ENCODE measurements around the gene PILRA. TPM values are rescaled to one million over a fixed set of nuclear protein-coding genes. Genes with fewer than 3 reads are reported as not detected.
"Not testable (repeated sequence)": the region's sequence is repeated elsewhere in the genome, so short reads cannot be mapped to it uniquely, and the experiment has no call there.

PILRA gene
- total and polyA plus RNA-seq, 2 experiments from 2014 or later, result 1.7 TPM; not detected in 1

- peaks cover 3% of the 10 kb centered on the region for H3K4me1 ChIP-seq (ENCODE audit: insufficient read depth)
- DNase-seq, result no peak
- H3K79me2 ChIP-seq (ENCODE audit: insufficient read depth), result no peaks in the 10 kb centered on the region
- H3K4me2 ChIP-seq (ENCODE audit: unreplicated experiment), result no peak overlapping the region
- H4K20me1 ChIP-seq (ENCODE audit: insufficient read depth), result no peaks in the 10 kb centered on the region
- H3K9ac ChIP-seq, result no peak overlapping the region
- H3F3A ChIP-seq (ENCODE audit: insufficient read depth), result no peaks in the 10 kb centered on the region
- H3K27ac ChIP-seq, result no peak overlapping the region
- no peak overlapping the region for H3K4me3 ChIP-seq
- H3K36me3 ChIP-seq (ENCODE audit: low read depth), result no peaks in the 10 kb centered on the region
- no peaks in the 10 kb centered on the region for H3K9me3 ChIP-seq (ENCODE audit: low read depth)
- H3K9me2 ChIP-seq (ENCODE audit: insufficient read depth), result no peaks in the 10 kb centered on the region
- 64 to 65% methylated on average over 4 to 5 of the region's 5 CpGs for WGBS, 2 experiments (ENCODE audit: low coverage in 1 of 2, low lambda C conversion rate in 2 of 2, missing lambda C conversion rate in 2 of 2)
- H2AFZ ChIP-seq, result no peak overlapping the region
- no peaks in the 10 kb centered on the region for H3K27me3 ChIP-seq (replicated peaks; ENCODE audit: insufficient read depth)
- TF ChIP-seq EZH2 (IDR thresholded peaks at IDR 0.05; ENCODE audit: insufficient read depth, poor library complexity, severe bottlenecking) (no peak), EZH2phosphoT487 (IDR thresholded peaks at IDR 0.05; ENCODE audit: insufficient read depth, low read depth) (no peak)
- in situ Hi-C loops (cut with MboI), result no loop called here
Measured at GRCh38 chr7:100374601-100375000, 1.3 kb downstream of the PILRA start.

GRCh38 chr7:100376066-100376465 lies 2.8 kb downstream of the PILRA start:
- Histone ChIP-seq H3K9me3 (ENCODE audit: low read depth) (no peaks in the 10 kb centered on the region), H3K9ac (no peak overlapping the region), H2AFZ (no peak overlapping the region), H3K27ac (no peak overlapping the region), H3K79me2 (ENCODE audit: insufficient read depth) (no peaks in the 10 kb centered on the region), H3K4me2 (ENCODE audit: unreplicated experiment) (no peak overlapping the region), H3F3A (ENCODE audit: insufficient read depth) (no peaks in the 10 kb centered on the region), H3K9me2 (ENCODE audit: insufficient read depth) (no peaks in the 10 kb centered on the region), H3K4me3 (no peak overlapping the region), H4K20me1 (ENCODE audit: insufficient read depth) (no peaks in the 10 kb centered on the region), H3K36me3 (ENCODE audit: low read depth) (no peaks in the 10 kb centered on the region), H3K27me3 (replicated peaks; ENCODE audit: insufficient read depth) (no peaks in the 10 kb centered on the region), H3K4me1 (ENCODE audit: insufficient read depth) (peaks cover 3% of the 10 kb centered on the region)
- in situ Hi-C loops (cut with MboI), result no loop called here
- WGBS, 2 experiments (ENCODE audit: low coverage in 1 of 2, low lambda C conversion rate in 2 of 2, missing lambda C conversion rate in 2 of 2), result 94 to 96% methylated on average over 3 of the region's 3 CpGs
- TF ChIP-seq EZH2 (IDR thresholded peaks at IDR 0.05; ENCODE audit: insufficient read depth, poor library complexity, severe bottlenecking) (no peak), EZH2phosphoT487 (IDR thresholded peaks at IDR 0.05; ENCODE audit: insufficient read depth, low read depth) (no peak)
- DNase-seq, result no peak

GRCh38 chr7:100378114-100378755 lies 4.9 kb downstream of the PILRA start:
- TF ChIP-seq EZH2 (IDR thresholded peaks at IDR 0.05; ENCODE audit: insufficient read depth, poor library complexity, severe bottlenecking) (no peak), EZH2phosphoT487 (IDR thresholded peaks at IDR 0.05; ENCODE audit: insufficient read depth, low read depth) (no peak)
- 73 to 78% methylated on average over 4 of the region's 4 CpGs for WGBS, 2 experiments (ENCODE audit: low coverage in 1 of 2, low lambda C conversion rate in 2 of 2, missing lambda C conversion rate in 2 of 2)
- H3F3A ChIP-seq (ENCODE audit: insufficient read depth), result no peaks in the 10 kb centered on the region
- no peaks in the 10 kb centered on the region for H3K36me3 ChIP-seq (ENCODE audit: low read depth)
- DNase-seq, result no peak
- no peak overlapping the region for H3K4me2 ChIP-seq (ENCODE audit: unreplicated experiment)
- H3K27ac ChIP-seq, result no peak overlapping the region
- H3K4me1 ChIP-seq (ENCODE audit: insufficient read depth), result no peaks in the 10 kb centered on the region
- no peak overlapping the region for H2AFZ ChIP-seq
- no peaks in the 10 kb centered on the region for H4K20me1 ChIP-seq (ENCODE audit: insufficient read depth)
- in situ Hi-C loops (cut with MboI), result no loop called here
- H3K9me2 ChIP-seq (ENCODE audit: insufficient read depth), result no peaks in the 10 kb centered on the region
- H3K9me3 ChIP-seq (ENCODE audit: low read depth), result no peaks in the 10 kb centered on the region
- no peak overlapping the region for H3K4me3 ChIP-seq
- no peaks in the 10 kb centered on the region for H3K27me3 ChIP-seq (replicated peaks; ENCODE audit: insufficient read depth)
- H3K79me2 ChIP-seq (ENCODE audit: insufficient read depth), result no peaks in the 10 kb centered on the region
- no peak overlapping the region for H3K9ac ChIP-seq

- no peak overlapping the region for H3K4me2 ChIP-seq (ENCODE audit: unreplicated experiment)
- no peak for TF ChIP-seq EZH2phosphoT487 (IDR thresholded peaks at IDR 0.05; ENCODE audit: insufficient read depth, low read depth)
- no peak overlapping the region for H3K9ac ChIP-seq
- no peak overlapping the region for H2AFZ ChIP-seq
- WGBS, 2 experiments (ENCODE audit: low coverage in 1 of 2, low lambda C conversion rate in 2 of 2, missing lambda C conversion rate in 2 of 2), result 68 to 69% methylated on average over 4 of the region's 4 CpGs
- no peaks in the 10 kb centered on the region for H3K79me2 ChIP-seq (ENCODE audit: insufficient read depth)
- H3K9me3 ChIP-seq (ENCODE audit: low read depth), result no peaks in the 10 kb centered on the region
- DNase-seq, result no peak
- H3K9me2 ChIP-seq (ENCODE audit: insufficient read depth), result no peaks in the 10 kb centered on the region
- no peaks in the 10 kb centered on the region for H3F3A ChIP-seq (ENCODE audit: insufficient read depth)
- H3K36me3 ChIP-seq (ENCODE audit: low read depth), result no peaks in the 10 kb centered on the region
- H3K4me1 ChIP-seq (ENCODE audit: insufficient read depth), result no peaks in the 10 kb centered on the region
- H4K20me1 ChIP-seq (ENCODE audit: insufficient read depth), result no peaks in the 10 kb centered on the region
- no peak overlapping the region for H3K4me3 ChIP-seq
- no peak overlapping the region for H3K27ac ChIP-seq
- H3K27me3 ChIP-seq (replicated peaks; ENCODE audit: insufficient read depth), result no peaks in the 10 kb centered on the region
- in situ Hi-C loops (cut with MboI), result no loop called here
Measured at GRCh38 chr7:100380196-100380595, 6.9 kb downstream of the PILRA start.

GRCh38 chr7:100381531-100382233 lies 8.4 kb downstream of the PILRA start:
- H3K27me3 ChIP-seq (replicated peaks; ENCODE audit: insufficient read depth); H3K4me3 ChIP-seq; H3K9ac ChIP-seq; DNase-seq; H3K9me3 ChIP-seq (ENCODE audit: low read depth); H3K27ac ChIP-seq; H3F3A ChIP-seq (ENCODE audit: insufficient read depth); H4K20me1 ChIP-seq (ENCODE audit: insufficient read depth); in situ Hi-C loops (cut with MboI); H3K4me2 ChIP-seq (ENCODE audit: unreplicated experiment); H3K36me3 ChIP-seq (ENCODE audit: low read depth); H3K9me2 ChIP-seq (ENCODE audit: insufficient read depth); H2AFZ ChIP-seq; H3K4me1 ChIP-seq (ENCODE audit: insufficient read depth); H3K79me2 ChIP-seq (ENCODE audit: insufficient read depth): not testable (repeated sequence)
- WGBS, 2 experiments (ENCODE audit: low coverage in 1 of 2, low lambda C conversion rate in 2 of 2, missing lambda C conversion rate in 2 of 2), result 84 to 88% methylated on average over 35 to 42 of the region's 49 CpGs

- H3K36me3 ChIP-seq (ENCODE audit: low read depth); H2AFZ ChIP-seq; H4K20me1 ChIP-seq (ENCODE audit: insufficient read depth); H3K9me3 ChIP-seq (ENCODE audit: low read depth); H3K4me2 ChIP-seq (ENCODE audit: unreplicated experiment); H3K79me2 ChIP-seq (ENCODE audit: insufficient read depth); H3K4me1 ChIP-seq (ENCODE audit: insufficient read depth); H3K9ac ChIP-seq; H3F3A ChIP-seq (ENCODE audit: insufficient read depth); in situ Hi-C loops (cut with MboI); H3K4me3 ChIP-seq; H3K27me3 ChIP-seq (replicated peaks; ENCODE audit: insufficient read depth); H3K27ac ChIP-seq; H3K9me2 ChIP-seq (ENCODE audit: insufficient read depth); DNase-seq: not testable (repeated sequence)
- WGBS, 2 experiments (ENCODE audit: low coverage in 1 of 2, low lambda C conversion rate in 2 of 2, missing lambda C conversion rate in 2 of 2), result 70 to 71% methylated on average over 8 of the region's 8 CpGs
Measured at GRCh38 chr7:100382234-100382853, 9.1 kb downstream of the PILRA start.
